LHCN-M2 (cell line): Measurements from ENCODE around the gene TNRC6B. TPM values are rescaled to one million over a fixed set of nuclear protein-coding genes. Genes with fewer than 3 reads are reported as not detected.
A peak's percentile ranks its signal among the peaks of the same experiment; 100 is the strongest.
"Not testable (repeated sequence)": the region's sequence is repeated elsewhere in the genome, so short reads cannot be mapped to it uniquely, and the experiment has no call there.

Source experiments
- DNase-seq: peaks from one replicate; pipeline ENCODE4 v3.0.0-alpha.2; 2012; ENCODE audit warnings: low read depth
- polyA plus RNA-seq: library from polyadenylated mRNA; unstranded; fragments of >200 nt; gene quantifications from one replicate; pipeline ENCODE4 v1.2.1, GENCODE V29; 2012; ENCODE audit warnings: missing spikeins
- total RNA-seq: library from RNA; depleted of rRNA; stranded (reverse); fragments of >200 nt; gene quantifications from 2 replicates; pipeline ENCODE4 v1.2.3, GENCODE V29; 2014; rRNA removed

Gene TNRC6B
- 18.0 and 28.5 TPM in 2 replicates for total RNA-seq
- 6.0 TPM for polyA plus RNA-seq

- peak; percentile 99 for DNase-seq
Measured at GRCh38 chr22:40177738-40178416, at the start of gene TNRC6B. TNRC6B (plus strand) TSS chr22:40177925; CDS start chr22:40178136, 211 bp downstream.

- DNase-seq: peak; percentile 11
Measured at GRCh38 chr22:40128989-40129388, 48.7 kb upstream of the TNRC6B start.

GRCh38 chr22:40137132-40137531 is 40.6 kb upstream of the TNRC6B start:
- DNase-seq: no peak

GRCh38 chr22:40138866-40139265 is 38.9 kb upstream of the TNRC6B start:
- no peak for DNase-seq

- no peak for DNase-seq
Measured at GRCh38 chr22:40147388-40148176, 30.1 kb upstream of the TNRC6B start.

- DNase-seq: no peak
Measured at GRCh38 chr22:40153192-40153591, 24.5 kb upstream of the TNRC6B start.

GRCh38 chr22:40153705-40154104 is 24.0 kb upstream of the TNRC6B start:
- no peak for DNase-seq

DNA sequence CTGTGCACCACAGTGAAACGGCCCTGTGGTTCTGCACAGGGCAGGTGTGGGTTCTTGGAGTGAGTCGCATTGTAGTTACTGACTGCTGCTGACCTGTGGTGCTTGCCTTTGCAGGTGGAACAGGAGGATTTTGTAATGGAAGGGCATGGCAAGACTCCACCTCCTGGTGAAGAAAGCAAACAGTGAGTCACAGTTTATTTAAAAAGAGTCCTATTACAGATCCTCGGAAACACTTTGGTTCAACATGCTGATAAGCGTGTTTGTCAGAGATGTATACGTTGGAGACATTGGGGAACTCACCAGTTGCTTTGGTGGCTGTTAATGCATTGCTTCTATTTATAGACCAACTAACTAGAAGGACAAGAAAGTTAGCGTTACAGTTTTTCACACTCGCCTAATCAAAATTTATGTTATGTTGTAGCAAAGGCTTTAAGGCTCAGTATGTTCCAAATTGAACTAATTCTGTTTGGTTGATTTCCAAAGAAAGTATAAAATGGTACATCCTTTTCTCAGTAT is 21.7 kb upstream of the TNRC6B start:
- no peak for DNase-seq

DNA sequence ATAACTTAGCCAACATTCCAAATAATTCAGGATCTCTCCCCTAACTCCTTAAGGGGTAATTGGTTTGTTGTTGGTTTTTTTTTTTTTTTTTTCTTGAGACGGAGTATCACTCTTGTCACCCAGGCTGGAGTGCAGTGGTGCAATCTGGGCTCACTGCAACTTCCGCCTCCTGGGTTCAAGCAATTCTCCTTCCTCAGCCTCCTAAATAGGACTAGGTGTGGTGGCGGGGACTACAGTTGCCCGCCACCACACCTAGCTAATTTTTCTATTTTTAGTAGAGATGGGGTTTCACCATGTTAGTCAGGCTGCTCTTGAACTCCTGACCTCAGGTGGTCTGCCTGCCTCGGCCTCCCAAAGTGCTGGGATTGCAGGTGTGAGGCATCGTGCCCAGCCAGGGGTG is 21.0 kb upstream of the TNRC6B start:
- not testable (repeated sequence) for DNase-seq

GRCh38 chr22:40157330-40157945 is 20.3 kb upstream of the TNRC6B start:
- DNase-seq: no peak

DNA sequence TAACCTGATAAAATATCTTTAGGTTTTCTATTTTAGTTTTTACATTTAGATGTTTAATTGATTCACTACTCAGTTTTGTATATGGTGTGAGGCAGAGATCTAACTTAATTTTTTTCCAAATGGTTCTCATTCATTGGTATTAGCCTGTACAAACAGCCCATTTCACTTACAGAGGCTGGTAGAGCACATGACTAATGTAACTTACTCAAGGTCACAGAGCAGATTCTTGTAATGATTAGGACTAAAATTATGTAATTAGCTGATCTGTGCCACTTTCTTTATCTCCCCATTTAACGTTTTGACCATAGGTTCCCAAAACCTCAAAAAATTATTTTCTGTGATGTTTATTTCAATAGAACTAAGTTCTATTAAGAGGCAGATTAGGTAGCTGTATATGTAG is 16.5 kb upstream of the TNRC6B start:
- DNase-seq: no peak

- not testable (repeated sequence) for DNase-seq
Measured at GRCh38 chr22:40165537-40165936, 12.2 kb upstream of the TNRC6B start.

- DNase-seq: no peak
Measured at GRCh38 chr22:40175611-40176244, 2.0 kb upstream of the TNRC6B start.

GRCh38 chr22:40176921-40177737 is 596 bp upstream of the TNRC6B start:
- peak; percentile 77 for DNase-seq

GRCh38 chr22:40178417-40179409 is 988 bp downstream of the TNRC6B start:
- peak; percentile 60 for DNase-seq

- DNase-seq: no peak
Measured at GRCh38 chr22:40179526-40179925, 1.8 kb downstream of the TNRC6B start.

DNA sequence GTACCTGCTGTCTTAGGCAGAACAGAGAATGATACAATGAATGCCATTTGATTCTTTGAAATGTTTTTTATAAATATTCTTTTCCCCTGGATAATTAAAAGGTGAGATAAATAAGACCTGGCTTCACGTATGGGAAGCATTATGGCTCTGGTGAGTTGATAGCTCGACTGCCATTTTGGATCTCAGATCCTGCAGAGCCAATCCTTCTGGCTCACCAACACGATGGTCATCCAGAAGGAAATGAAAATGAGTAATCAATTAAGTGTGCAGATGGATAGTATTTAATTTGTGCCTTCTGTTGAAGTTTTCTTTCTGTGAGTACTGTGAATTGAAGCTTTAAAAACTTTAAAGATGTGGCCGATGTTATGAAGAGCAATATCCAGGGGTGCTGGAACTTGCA is 2.7 kb downstream of the TNRC6B start:
- DNase-seq: no peak

DNA sequence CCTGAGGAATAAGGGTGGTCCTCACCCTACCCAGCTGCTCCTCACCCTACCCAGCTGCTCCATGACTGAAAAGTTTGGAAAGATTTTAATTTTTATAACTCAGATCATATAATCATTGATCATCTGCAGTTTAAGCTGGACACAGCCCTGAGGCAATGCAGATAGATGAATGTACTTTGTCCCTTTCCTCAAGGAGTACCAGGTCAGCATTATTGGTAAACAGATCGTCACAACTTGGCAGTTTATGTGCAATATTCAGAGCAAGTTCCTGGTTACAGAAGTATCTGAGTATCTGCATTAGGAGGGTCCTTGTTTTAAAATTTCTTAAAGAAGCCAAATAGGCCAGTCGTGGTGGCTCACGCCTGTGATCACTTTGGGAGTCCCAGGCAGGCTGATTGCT is 3.6 kb downstream of the TNRC6B start:
- DNase-seq: no peak

DNA sequence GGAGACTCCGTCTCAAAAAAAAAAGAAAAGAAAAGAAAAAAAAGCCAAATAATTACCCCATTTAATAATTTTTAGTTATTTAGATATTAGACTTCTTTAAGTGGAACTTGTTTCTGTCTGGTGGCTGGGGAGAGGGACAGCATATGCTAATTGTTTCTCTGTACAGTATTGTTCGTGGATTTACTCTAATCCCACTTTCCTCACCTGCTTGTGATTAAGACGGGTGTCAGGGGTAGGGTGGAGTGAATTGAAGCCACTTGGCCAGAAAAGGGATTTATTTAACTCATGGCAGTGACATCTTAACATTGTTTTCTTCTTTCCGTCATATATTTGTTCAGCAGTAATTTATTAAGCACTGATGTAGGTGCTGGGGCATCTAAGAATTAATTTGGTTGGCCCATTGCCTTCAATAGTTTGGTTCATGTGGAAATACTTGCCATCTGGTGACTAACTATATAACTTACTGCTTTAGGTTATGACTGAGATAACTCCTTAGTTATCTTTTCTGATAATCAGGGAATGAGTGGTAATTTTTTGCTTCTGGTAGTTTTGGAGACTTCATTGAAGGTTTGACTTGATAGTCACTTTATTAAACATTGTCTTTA is 4.6 kb downstream of the TNRC6B start:
- no peak for DNase-seq
